GF-D8 (cell line): ENCODE results near the gene XKRX.

Source experiments
- DNase-seq: peaks from one replicate; lab custom pipeline; 2025; lab: John Stamatoyannopoulos, UW

XKRX gene

GRCh38 chrX:100928660-100929613 is at the start of gene XKRX:
TSS of gene XKRX (minus strand) at chrX:100928917. CDS start at chrX:100928304, 613 bp downstream.
- no peak for DNase-seq

- no peak for DNase-seq
Measured at GRCh38 chrX:100976211-100976610, 47.5 kb upstream of the XKRX start.

GRCh38 chrX:100975212-100975611 is 46.5 kb upstream of the XKRX start:
- no peak for DNase-seq

GRCh38 chrX:100973411-100973810 is 44.7 kb upstream of the XKRX start:
- no peak for DNase-seq

- DNase-seq, result no peak
Measured at GRCh38 chrX:100969936-100970335, 41.2 kb upstream of the XKRX start.

GRCh38 chrX:100969408-100969807 is 40.7 kb upstream of the XKRX start, which contains the start of gene ARL13A:
TSS of gene ARL13A (plus strand) at chrX:100969708. CDS start at chrX:100973690, 3,982 bp downstream.
- no peak for DNase-seq

- DNase-seq, result no peak
Measured at GRCh38 chrX:100964362-100964761, 35.6 kb upstream of the XKRX start.

GRCh38 chrX:100962811-100963210 is 34.1 kb upstream of the XKRX start:
- no peak for DNase-seq

- DNase-seq, result no peak
Measured at GRCh38 chrX:100948557-100948956, 19.8 kb upstream of the XKRX start.

GRCh38 chrX:100946299-100946927 is 17.7 kb upstream of the XKRX start:
- no peak for DNase-seq

GRCh38 chrX:100944601-100945000 is 15.9 kb upstream of the XKRX start:
- DNase-seq, result no peak

GRCh38 chrX:100939333-100939732 is 10.6 kb upstream of the XKRX start:
- DNase-seq, result no peak

- no peak for DNase-seq
Measured at GRCh38 chrX:100935767-100936166, 7.0 kb upstream of the XKRX start.

GRCh38 chrX:100931925-100932285 is 3.2 kb upstream of the XKRX start:
- no peak for DNase-seq

- no peak for DNase-seq
Measured at GRCh38 chrX:100931218-100931924, 2.7 kb upstream of the XKRX start.

GRCh38 chrX:100926453-100926852 is 2.3 kb downstream of the XKRX start:
- no peak for DNase-seq

- DNase-seq, result no peak
Measured at GRCh38 chrX:100924375-100924774, 4.3 kb downstream of the XKRX start.

GRCh38 chrX:100915562-100915961 is 13.2 kb downstream of the XKRX start:
- DNase-seq, result no peak

- DNase-seq, result no peak
Measured at GRCh38 chrX:100913111-100913510, 15.6 kb downstream of the XKRX start.

- no peak for DNase-seq
Measured at GRCh38 chrX:100911731-100912130, 17.0 kb downstream of the XKRX start.

GRCh38 chrX:100905620-100906019 is 23.1 kb downstream of the XKRX start:
- no peak for DNase-seq

- no peak for DNase-seq
Measured at GRCh38 chrX:100904433-100904832, 24.3 kb downstream of the XKRX start.
